Adrenal gland (tissue), 12 donors: ENCODE results near the gene RWDD2A. TPM values are rescaled to one million over a fixed set of nuclear protein-coding genes. Genes with fewer than 3 reads are reported as not detected.
A peak's percentile ranks its signal among the peaks of the same experiment; 100 is the strongest.

Experiments used
- DNase-seq, 7 donors: peaks; one replicate each; pipeline ENCODE4 v3.0.0-alpha.2; 2019 to 2020
- H3K27ac ChIP-seq, 5 donors: fragments of 200-600 bp; sonication (generic) in 4 of 5; 1 replicate in 3 of 5; 2 replicates in 2 of 5; pipeline versions ENCODE4 v1.5.1 to v1.8.0; 2016 to 2020; ENCODE audit warnings: mild to moderate bottlenecking in 1 of 5
- H3K27me3 ChIP-seq: fragments of 200-600 bp; 2 replicates; pipeline ENCODE4 v1.8.0; 2021
- H3K36me3 ChIP-seq, 2 donors: fragments of 200-600 bp; replicated peaks in 1 of 2; 1 replicate in 1 of 2; 2 replicates in 1 of 2; pipeline versions ENCODE4 v1.5.1 to v1.8.0; 2018 to 2022
- H3K4me1 ChIP-seq, 2 donors: fragments of 200-600 bp; replicated peaks in 1 of 2; 1 replicate in 1 of 2; 2 replicates in 1 of 2; pipeline versions ENCODE4 v1.5.1 to v1.8.0; 2018 to 2021
- H3K4me3 ChIP-seq, 4 donors: fragments of 200-600 bp; sonication (generic) in 3 of 4; one replicate each; pipeline ENCODE4 v1.5.1; 2016 to 2018
- H3K9me3 ChIP-seq, 3 donors: fragments of 200-600 bp; sonication (generic) in 1 of 3; replicated peaks in 1 of 3; 1 replicate in 2 of 3; 2 replicates in 1 of 3; pipeline versions ENCODE4 v1.5.1 to v1.8.0; 2016 to 2021
- CTCF ChIP-seq, 6 experiments: fragments of 450-650 bp in 4 of 6; fragments of 200-600 bp in 2 of 6; sonication (generic) in 1 of 6; IDR thresholded peaks; 1 replicate in 5 of 6; 2 replicates in 1 of 6; pipeline versions ENCODE4 v1.5.1 to v1.8.0; 2016 to 2021; ENCODE audit warnings: antibody characterized with exemption in 6 of 6, mild to moderate bottlenecking in 2 of 6, moderate library complexity in 1 of 6
- POLR2A ChIP-seq, 2 donors: fragments of 450-650 bp; IDR thresholded peaks; one replicate each; pipeline ENCODE4 v1.6.1; 2017; ENCODE audit warnings: antibody characterized with exemption in 2 of 2, mild to moderate bottlenecking in 2 of 2, moderate library complexity in 1 of 2
- WGBS, 4 donors: extraction: QIAGEN DNeasy Blood & Tissue Kit in 2 of 4; methylation state at CpG; one replicate each; pipeline versions ENCODE4 v1.1.5 to v1.1.7; 2013 to 2017; 5-methylcytosine and 5-hydroxymethylcytosine counted together
- intact Hi-C, 2 donors: fragments of 100-400 bp; cut with DNase I; formaldehyde crosslinking; loops; one replicate each; pipeline versions ENCODE4 v1.14.1 to v1.15.0; 2022 to 2023
- polyA plus RNA-seq, 3 donors: library from polyadenylated mRNA; stranded (reverse); fragments of 200-250 nt in 2 of 3; fragments of 350-450 nt in 1 of 3; fragmentation: Illumina TruSeq in 1 of 3; extraction: RNeasy Lipid Tissue Mini Kit (QIAGEN cat#74804) in 1 of 3; gene quantifications; one replicate each; pipeline ENCODE4 v1.2.3, GENCODE V29; 2013 to 2014
- total RNA-seq, 9 donors: library from RNA; depleted of rRNA in 4 of 9; stranded (reverse); fragments of >200 nt in 4 of 9; fragments of 120-200 nt in 1 of 9; fragmentation: NEBNext Ultra II Directional in 1 of 9; extraction: Animal tissue kit (Norgen Biotek cat#: 25700) in 1 of 9; gene quantifications; one replicate each; pipeline versions ENCODE4 v1.1.0 to v1.2.4, GENCODE V29; 2013 to 2023
- donor health status: healthy with polysubstance abuse.
- donor health status: Bipolar disorder and iron deficiency.
- donor health status: DM: yes; HTN: yes; CAD: no.
- donor health status: DM: no; HTN: no; CAD: no.
- donor health status: DM: no; HTN: no; CAD: no.
- donor health status: DM: yes; HTN: yes; CAD: no.

Gene RWDD2A
- total and polyA plus RNA-seq, 12 donors, result 4.6 to 18.3 (median 7.9) TPM

- Histone ChIP-seq H3K36me3 (peaks cover 0 to 15% of the 10 kb centered on the region in 2 donors), H3K27me3 (no peaks in the 10 kb centered on the region), H3K4me3 (no peak overlapping the region), H3K9me3 (no peaks in the 10 kb centered on the region), H3K4me1 (peaks cover 0 to 9% of the 10 kb centered on the region in 2 donors), H3K27ac (no peak overlapping the region)
- no peak for TF ChIP-seq CTCF (IDR thresholded peaks at IDR 0.05)
- TF ChIP-seq POLR2A (IDR thresholded peaks at IDR 0.05), result no peak
- no peak for DNase-seq
- intact Hi-C loops, result loop anchor here (5.0 kb wide), 2 partner anchors 292 to 297 kb away; partner anchors contain the start of gene PRSS35 (in 1 of the 2)
These were observed 27.0 kb downstream of the RWDD2A start for GRCh38 chr6:83220121-83220520.

- Histone ChIP-seq H3K36me3 (peaks cover 0 to 15% of the 10 kb centered on the region in 2 donors), H3K27ac (no peak overlapping the region), H3K4me3 (no peak overlapping the region), H3K4me1 (peaks cover 0 to 3% of the 10 kb centered on the region in 2 donors), H3K27me3 (no peaks in the 10 kb centered on the region), H3K9me3 (no peaks in the 10 kb centered on the region)
- TF ChIP-seq CTCF (IDR thresholded peaks at IDR 0.05), result no peak
- no peak for TF ChIP-seq POLR2A (IDR thresholded peaks at IDR 0.05)
- DNase-seq, result no peak
- WGBS, 4 donors, result 93 to 100% (median 96%) methylated on average over 1 of the region's 1 CpG
- intact Hi-C loops, result loop anchor here (5.0 kb wide), 2 partner anchors 291 to 296 kb away; partner anchors contain the start of gene PRSS35 (in 1 of the 2)
These were observed 28.1 kb downstream of the RWDD2A start for GRCh38 chr6:83221276-83221675.

DNA sequence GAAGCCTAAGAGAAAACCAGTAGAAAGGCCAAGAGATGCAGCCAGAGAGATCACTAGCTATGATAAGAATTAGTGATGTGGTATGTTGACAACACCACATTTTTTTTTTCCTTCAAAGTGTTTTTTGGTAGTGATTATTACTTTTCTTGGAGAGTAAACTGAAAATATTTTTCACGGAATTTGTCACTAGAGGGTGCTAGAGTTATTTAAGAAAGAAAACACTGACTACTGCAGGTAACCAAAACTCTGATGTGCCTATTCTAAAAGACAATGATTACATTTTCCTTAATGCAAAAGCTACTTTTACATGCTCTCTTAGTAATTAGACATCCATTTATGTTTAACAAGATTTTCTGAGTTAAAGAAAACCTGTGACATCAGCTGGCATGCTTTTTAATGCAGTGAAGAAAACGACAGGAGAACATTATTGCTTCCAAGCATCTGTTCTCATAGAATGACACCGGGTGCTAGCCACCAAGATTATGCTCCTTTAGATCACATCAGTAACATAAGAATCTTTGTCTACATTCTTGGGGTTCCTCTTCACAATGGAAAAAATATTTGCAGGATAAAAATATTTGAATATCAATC is 28.8 kb downstream of the RWDD2A start:
- peak; percentile 16 to 66 (median 49) for TF ChIP-seq CTCF (IDR thresholded peaks at IDR 0.05)
- TF ChIP-seq POLR2A (IDR thresholded peaks at IDR 0.05), result no peak

GRCh38 chr6:83226517-83226916 is 33.4 kb downstream of the RWDD2A start:
- TF ChIP-seq CTCF (IDR thresholded peaks at IDR 0.05) (no peak), POLR2A (IDR thresholded peaks at IDR 0.05) (no peak)
- Histone ChIP-seq H3K4me1 (peaks cover 0 to 7% of the 10 kb centered on the region in 2 donors), H3K4me3 (no peak overlapping the region), H3K27ac (no peak overlapping the region), H3K27me3 (no peaks in the 10 kb centered on the region), H3K36me3 (peaks cover 0 to 18% of the 10 kb centered on the region in 2 donors), H3K9me3 (no peaks in the 10 kb centered on the region)
- intact Hi-C loops, result loop anchor here in 1 of 2 donors (5.0 kb wide), 1 partner anchor 191 kb away; no protein-coding TSS in a partner anchor
- WGBS, 4 donors, result 45 to 57% (median 53%) methylated on average over 1 of the region's 1 CpG
- no peak for DNase-seq

More for the DNA sequence above, 28.8 kb downstream of the RWDD2A start:
- WGBS, 4 donors, result 41 to 64% (median 52%) methylated on average over 3 of the region's 3 CpGs
- Histone ChIP-seq H3K27ac (no peak overlapping the region), H3K36me3 (peaks cover 0 to 18% of the 10 kb centered on the region in 2 donors), H3K4me1 (peaks cover 0 to 7% of the 10 kb centered on the region in 2 donors), H3K4me3 (no peak overlapping the region), H3K9me3 (no peaks in the 10 kb centered on the region), H3K27me3 (no peaks in the 10 kb centered on the region)
- no peak for DNase-seq
- intact Hi-C loops, result loop anchor here (5.0 kb wide), 2 partner anchors 290 to 295 kb away; partner anchors contain the start of gene PRSS35 (in 1 of the 2)
